HepG2 (cell line): ENCODE data around the gene SLC25A25. TPM values are rescaled to one million over a fixed set of nuclear protein-coding genes. Genes with fewer than 3 reads are reported as not detected.

Source experiments
- AFF4 ChIP-seq: sonication (generic); formaldehyde crosslinking; IDR thresholded peaks from 2 replicates; pipeline ENCODE4 v1.4.0; 2020; ENCODE audit warnings: missing genetic modification reagents
- ATF7 ChIP-seq, 2 experiments: fragments of 450-650 bp in 1 of 2; sonication (generic) in 1 of 2; formaldehyde crosslinking in 1 of 2; IDR thresholded peaks; 2 replicates each; pipeline versions ENCODE4 v1.4.0 to v1.6.1; 2016 to 2020; ENCODE audit warnings: antibody characterized with exemption in 1 of 2, mild to moderate bottlenecking in 1 of 2, missing genetic modification reagents in 1 of 2
- BRF2 ChIP-seq: sonication (generic); formaldehyde crosslinking; IDR thresholded peaks from 2 replicates; pipeline ENCODE4 v1.8.1; 2022; ENCODE audit warnings: mild to moderate bottlenecking, missing genetic modification reagents
- CREB1 ChIP-seq, 2 experiments: fragments of 450-650 bp in 1 of 2; IDR thresholded peaks; 2 replicates each; pipeline ENCODE4 v1.6.1; 2016 to 2017; ENCODE audit warnings: control low read depth in 1 of 2, mild to moderate bottlenecking in 1 of 2, missing compliant biosample characterization in 1 of 2, missing genetic modification characterization in 1 of 2
- GMEB2 ChIP-seq: IDR thresholded peaks from 2 replicates; pipeline ENCODE4 v1.6.1; 2016; ENCODE audit warnings: missing biosample characterization, missing genetic modification reagents, low read depth
- HOXA3 ChIP-seq: sonication (generic); formaldehyde crosslinking; IDR thresholded peaks from 2 replicates; pipeline ENCODE4 v1.5.0; 2020; ENCODE audit warnings: missing genetic modification reagents
- NCOA2 ChIP-seq: sonication (generic); formaldehyde crosslinking; IDR thresholded peaks from 2 replicates; pipeline ENCODE4 v1.8.0; 2022; ENCODE audit warnings: inconsistent platforms
- RFXANK ChIP-seq: IDR thresholded peaks from 2 replicates; pipeline ENCODE4 v1.6.1; 2016
- SMAD3 ChIP-seq: sonication (generic); formaldehyde crosslinking; IDR thresholded peaks from 2 replicates; pipeline ENCODE4 v1.4.0; 2020; ENCODE audit warnings: missing genetic modification reagents
- SYNCRIP ChIP-seq: fragments of 200-400 bp; formaldehyde crosslinking; IDR thresholded peaks from 2 replicates; pipeline ENCODE4 v1.6.1; 2018; ENCODE audit warnings: mild to moderate bottlenecking, low read depth, low read length; ENCODE audit not compliant: insufficient read depth
- TEF ChIP-seq: sonication (generic); formaldehyde crosslinking; IDR thresholded peaks from 2 replicates; pipeline ENCODE4 v1.5.0; 2020; ENCODE audit warnings: missing genetic modification reagents
- USF2 ChIP-seq, 2 experiments: sonication (generic) in 1 of 2; formaldehyde crosslinking in 1 of 2; IDR thresholded peaks; 2 replicates each; pipeline versions ENCODE4 v1.5.1 to v1.6.1; 2011 to 2020; ENCODE audit warnings: borderline replicate concordance in 1 of 2, low read depth in 1 of 2, low read length in 1 of 2, mild to moderate bottlenecking in 1 of 2, missing genetic modification reagents in 1 of 2, moderate library complexity in 1 of 2
- ZFYVE20 ChIP-seq: sonication (generic); formaldehyde crosslinking; IDR thresholded peaks from 2 replicates; pipeline ENCODE4 v1.8.0; 2023; ENCODE audit warnings: low read depth, mild to moderate bottlenecking, moderate library complexity, missing genetic modification reagents, borderline replicate concordance
- ZNF770 ChIP-seq: sonication (generic); formaldehyde crosslinking; IDR thresholded peaks from 2 replicates; pipeline ENCODE4 v1.5.0; 2020; ENCODE audit warnings: mild to moderate bottlenecking, missing genetic modification reagents
- ZSCAN9 ChIP-seq: IDR thresholded peaks from 2 replicates; pipeline ENCODE4 v1.6.1; 2016; ENCODE audit warnings: borderline replicate concordance
- polyA plus RNA-seq, 8 experiments: library from polyadenylated mRNA; depleted of rRNA in 3 of 8; stranded (reverse) in 7 of 8; unstranded in 1 of 8; fragments of >200 nt; fragmentation: Illumina TruSeq in 4 of 8; extraction: Trizol in 4 of 8; gene quantifications; 2 replicates each; pipeline versions ENCODE4 v1.2.1 to v1.2.3, GENCODE V29; 2011 to 2016; ENCODE audit warnings: low read depth in 4 of 8, missing spikeins in 1 of 8, mixed read lengths in 1 of 8; ENCODE audit not compliant: insufficient read depth in 1 of 8
- total RNA-seq, 5 experiments: library from RNA; depleted of rRNA; stranded (reverse); fragments of >200 nt; fragmentation: Illumina TruSeq; extraction: Trizol; gene quantifications; 2 replicates each; pipeline ENCODE4 v1.2.3, GENCODE V29; 2016; ENCODE audit warnings: low read depth in 1 of 5

The SLC25A25 gene
- total and polyA plus RNA-seq, 2 of the 13 experiments (the other 11 are each of a cell fraction or from before 2014, with no cell fraction given), result 10.5 to 24.8 TPM

GRCh38 chr9:128102861-128103588, 35.0 kb downstream of the SLC25A25 start (continued):
- TF ChIP-seq GMEB2 (CRISPR knock-in tag) (peak; percentile 19; the same call in 1 of the 2 replicates), ZFYVE20 (no peak), RFXANK (CRISPR knock-in tag) (peak; percentile 88), NCOA2 (CRISPR knock-in tag) (peak; percentile 93), AFF4 (CRISPR knock-in tag) (no peak; the same call in 1 of the 2 replicates), ATF7 (IDR thresholded peaks at IDR 0.05) (peak; percentile 35; the same call in 1 of the 2 replicates), ATF7 (CRISPR knock-in tag; IDR thresholded peaks at IDR 0.05) (peak; percentile 77; the same call in 1 of the 2 replicates), CREB1 (IDR thresholded peaks at IDR 0.05) (0 out of 2 replicates have a peak, but pooled peaks have one; percentile 61), CREB1 (CRISPR knock-in tag; IDR thresholded peaks at IDR 0.05) (no peak), USF2 (IDR thresholded peaks at IDR 0.05; ENCODE audit: low read depth, low read length) (no peak), USF2 (CRISPR knock-in tag; IDR thresholded peaks at IDR 0.05; ENCODE audit: borderline replicate concordance) (no peak; the same call in 1 of the 2 replicates), TEF (CRISPR knock-in tag) (peak; percentile 99), ZNF770 (CRISPR knock-in tag) (peak; percentile 79), SMAD3 (CRISPR knock-in tag) (peak; percentile 99), BRF2 (CRISPR knock-in tag) (peak; percentile 67; the same call in 1 of the 2 replicates), ZSCAN9 (CRISPR knock-in tag) (peak; percentile 96), HOXA3 (peak; percentile 95), SYNCRIP (no peak)
